GM18868 (cell line): ENCODE measurements around the gene PPP1R13B.

Source experiments
- ATAC-seq: cut with Tn5 transposase; IDR thresholded peaks from one replicate; pipeline ENCODE4 v1.9.1; 2021; ENCODE audit warnings: mild to moderate bottlenecking, moderate library complexity; ENCODE audit not compliant: unreplicated experiment

PPP1R13B gene

GRCh38 chr14:103716091-103716801, 131.1 kb downstream of the PPP1R13B start:
- ATAC-seq, result no peak

- ATAC-seq, result peak; percentile 95
Observed at GRCh38 chr14:103715052-103716000, 132.0 kb downstream of the PPP1R13B start, which contains the start of the genes XRCC3 and ZFYVE21. Gene XRCC3 (minus strand): TSS chr14:103715451. CDS start chr14:103711087, 4,364 bp downstream. Gene ZFYVE21 (plus strand): TSS chr14:103715810. CDS start chr14:103715842, 32 bp downstream.

- ATAC-seq, result no peak
Observed at GRCh38 chr14:103714063-103714724, 133.2 kb downstream of the PPP1R13B start.

- ATAC-seq, result no peak
Observed at GRCh38 chr14:103713304-103714062, 133.9 kb downstream of the PPP1R13B start.

GRCh38 chr14:103712633-103713247, 134.6 kb downstream of the PPP1R13B start:
- no peak for ATAC-seq

GRCh38 chr14:103711516-103712431, 135.6 kb downstream of the PPP1R13B start:
- no peak for ATAC-seq

- no peak for ATAC-seq
Observed at GRCh38 chr14:103710771-103711377, 136.5 kb downstream of the PPP1R13B start.

- ATAC-seq, result no peak
Observed at GRCh38 chr14:103709814-103710213, 137.6 kb downstream of the PPP1R13B start.

GRCh38 chr14:103708750-103709187, 138.6 kb downstream of the PPP1R13B start:
- ATAC-seq, result no peak

GRCh38 chr14:103707329-103708263, 139.8 kb downstream of the PPP1R13B start:
- no peak for ATAC-seq

- no peak for ATAC-seq
Observed at GRCh38 chr14:103706551-103707328, 140.6 kb downstream of the PPP1R13B start.

- no peak for ATAC-seq
Observed at GRCh38 chr14:103705504-103706284, 141.7 kb downstream of the PPP1R13B start.

GRCh38 chr14:103705118-103705503, 142.3 kb downstream of the PPP1R13B start:
- no peak for ATAC-seq

- ATAC-seq, result no peak
Observed at GRCh38 chr14:103704708-103705107, 142.7 kb downstream of the PPP1R13B start.

- ATAC-seq, result no peak
Observed at GRCh38 chr14:103703433-103704385, 143.7 kb downstream of the PPP1R13B start.
